MM.1S (cell line): Measurements from ENCODE around the gene BCAS3.

Source experiments
- EZH2 ChIP-seq: fragments of 300-600 bp; sonication (generic); optimal IDR thresholded peaks from 2 replicates; pipeline ENCODE3; 2017; ENCODE audit warnings: low read depth, mild to moderate bottlenecking, antibody characterized with exemption, low read length, mixed read lengths
- EZH2phosphoT487 ChIP-seq: fragments of 300-600 bp; sonication (generic); IDR thresholded peaks from 2 replicates; pipeline ENCODE4 v1.6.1; 2018; ENCODE audit warnings: antibody characterized with exemption, low read length
- TF ChIP-seq, protein P1 (sequence below): fragments of 300-600 bp; sonication (generic); IDR thresholded peaks from 2 replicates; pipeline ENCODE4 v1.5.1; 2016; ENCODE audit warnings: antibody characterized with exemption, low read length, mixed read lengths

DNA sequence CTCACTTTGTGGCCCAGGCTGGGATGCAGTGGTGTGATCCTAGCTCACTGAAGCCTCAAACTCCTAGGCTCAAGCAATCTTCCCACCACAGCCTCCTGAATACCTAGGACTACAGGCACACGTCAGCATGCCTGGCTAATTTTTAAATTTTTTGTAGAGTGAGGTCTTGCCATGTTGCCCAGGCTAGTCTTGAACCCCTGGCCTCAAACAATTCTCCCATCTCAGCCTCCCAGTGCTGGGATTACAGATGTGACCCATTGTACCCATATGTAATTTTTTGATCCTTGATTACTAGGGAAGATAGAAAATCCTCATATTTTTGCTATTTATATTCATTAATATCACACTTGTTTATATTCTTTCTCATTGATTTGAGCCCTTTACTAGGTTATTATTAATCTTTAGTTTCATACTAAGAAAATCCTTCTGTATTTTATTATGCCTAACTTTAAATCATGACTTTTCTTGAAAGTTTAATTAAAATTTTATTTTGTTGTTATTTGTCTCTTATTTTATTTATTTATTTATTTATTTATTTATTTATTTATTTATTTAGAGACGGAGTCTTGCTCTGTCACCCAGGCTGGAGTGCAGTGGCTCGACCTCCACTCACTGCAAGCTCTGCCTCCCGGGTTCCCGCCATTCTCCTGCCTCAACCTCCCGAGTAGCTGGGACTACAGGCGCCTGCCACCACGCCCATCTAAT lies 75.4 kb downstream of the BCAS3 start:
- TF ChIP-seq, protein P1, sequence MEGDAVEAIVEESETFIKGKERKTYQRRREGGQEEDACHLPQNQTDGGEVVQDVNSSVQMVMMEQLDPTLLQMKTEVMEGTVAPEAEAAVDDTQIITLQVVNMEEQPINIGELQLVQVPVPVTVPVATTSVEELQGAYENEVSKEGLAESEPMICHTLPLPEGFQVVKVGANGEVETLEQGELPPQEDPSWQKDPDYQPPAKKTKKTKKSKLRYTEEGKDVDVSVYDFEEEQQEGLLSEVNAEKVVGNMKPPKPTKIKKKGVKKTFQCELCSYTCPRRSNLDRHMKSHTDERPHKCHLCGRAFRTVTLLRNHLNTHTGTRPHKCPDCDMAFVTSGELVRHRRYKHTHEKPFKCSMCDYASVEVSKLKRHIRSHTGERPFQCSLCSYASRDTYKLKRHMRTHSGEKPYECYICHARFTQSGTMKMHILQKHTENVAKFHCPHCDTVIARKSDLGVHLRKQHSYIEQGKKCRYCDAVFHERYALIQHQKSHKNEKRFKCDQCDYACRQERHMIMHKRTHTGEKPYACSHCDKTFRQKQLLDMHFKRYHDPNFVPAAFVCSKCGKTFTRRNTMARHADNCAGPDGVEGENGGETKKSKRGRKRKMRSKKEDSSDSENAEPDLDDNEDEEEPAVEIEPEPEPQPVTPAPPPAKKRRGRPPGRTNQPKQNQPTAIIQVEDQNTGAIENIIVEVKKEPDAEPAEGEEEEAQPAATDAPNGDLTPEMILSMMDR: no peak
- no peak for TF ChIP-seq EZH2
- TF ChIP-seq EZH2phosphoT487: no peak
